Naive thymus-derived CD4-positive, alpha-beta T cell (primary cell): ENCODE results near the gene INPP5A. TPM values are rescaled to one million over a fixed set of nuclear protein-coding genes. Genes with fewer than 3 reads are reported as not detected.

Experiments used
- polyA plus RNA-seq, 2 donors: library from polyadenylated mRNA; unstranded; fragments of 300-500 nt; fragmentation: Illumina TruSeq; gene quantifications; one replicate each; pipeline ENCODE4 v1.2.3, GENCODE V29; 2021
- total RNA-seq, 6 experiments: library from RNA in 5 of 6; stranded (reverse) in 5 of 6; gene quantifications; 1 replicate in 5 of 6; 2 replicates in 1 of 6; pipeline ENCODE4 v1.2.3 and lab custom pipeline; 2021 to 2026

The INPP5A gene
- total and polyA plus RNA-seq, 7 experiments from 2014 or later: 0.97 to 30.7 (median 25.0) TPM

Other genes starting within 250 kb of the INPP5A start
- 10 to 100 TPM in 4 of 5 experiments, 1 to 10 TPM in 1; 8.7 to 19.4 (median 12.0) TPM for gene STK32C, start 229.8 kb upstream of the INPP5A start, total RNA-seq
- gene STK32C, start 229.8 kb upstream of the INPP5A start, polyA plus RNA-seq: 1 to 10 TPM; 4.6 to 7.2 TPM
- gene LRRC27, start 205.6 kb upstream of the INPP5A start, total RNA-seq: 10 to 100 TPM in 1 of 5 experiments, 1 to 10 TPM in 4; 3.4 to 10.8 (median 7.1) TPM
- gene LRRC27, start 205.6 kb upstream of the INPP5A start, polyA plus RNA-seq: 1 to 10 TPM; 1.8 to 4.9 TPM
- gene PWWP2B, start 140.6 kb upstream of the INPP5A start, total RNA-seq: 10 to 100 TPM in 4 of 5 experiments, 1 to 10 TPM in 1; 9.1 to 22.2 (median 12.1) TPM
- 1 to 10 TPM; 1.5 to 3.6 TPM for gene PWWP2B, start 140.6 kb upstream of the INPP5A start, polyA plus RNA-seq
- not detected for gene NKX6-2, start 248.4 kb downstream of the INPP5A start, total RNA-seq
- gene NKX6-2, start 248.4 kb downstream of the INPP5A start, polyA plus RNA-seq: under 1 TPM in 1 of 2 donors, not detected in 1; 0.80 TPM